GM19240 (cell line): ENCODE data around the gene CIDEC.
"Not testable (repeated sequence)": the region's sequence is repeated elsewhere in the genome, so short reads cannot be mapped to it uniquely, and the experiment has no call there.

Source experiments
- DNase-seq: peaks from one replicate; pipeline ENCODE4 v3.0.0; 2011; ENCODE audit warnings: low spot score; ENCODE audit not compliant: insufficient read length

Gene CIDEC

DNA sequence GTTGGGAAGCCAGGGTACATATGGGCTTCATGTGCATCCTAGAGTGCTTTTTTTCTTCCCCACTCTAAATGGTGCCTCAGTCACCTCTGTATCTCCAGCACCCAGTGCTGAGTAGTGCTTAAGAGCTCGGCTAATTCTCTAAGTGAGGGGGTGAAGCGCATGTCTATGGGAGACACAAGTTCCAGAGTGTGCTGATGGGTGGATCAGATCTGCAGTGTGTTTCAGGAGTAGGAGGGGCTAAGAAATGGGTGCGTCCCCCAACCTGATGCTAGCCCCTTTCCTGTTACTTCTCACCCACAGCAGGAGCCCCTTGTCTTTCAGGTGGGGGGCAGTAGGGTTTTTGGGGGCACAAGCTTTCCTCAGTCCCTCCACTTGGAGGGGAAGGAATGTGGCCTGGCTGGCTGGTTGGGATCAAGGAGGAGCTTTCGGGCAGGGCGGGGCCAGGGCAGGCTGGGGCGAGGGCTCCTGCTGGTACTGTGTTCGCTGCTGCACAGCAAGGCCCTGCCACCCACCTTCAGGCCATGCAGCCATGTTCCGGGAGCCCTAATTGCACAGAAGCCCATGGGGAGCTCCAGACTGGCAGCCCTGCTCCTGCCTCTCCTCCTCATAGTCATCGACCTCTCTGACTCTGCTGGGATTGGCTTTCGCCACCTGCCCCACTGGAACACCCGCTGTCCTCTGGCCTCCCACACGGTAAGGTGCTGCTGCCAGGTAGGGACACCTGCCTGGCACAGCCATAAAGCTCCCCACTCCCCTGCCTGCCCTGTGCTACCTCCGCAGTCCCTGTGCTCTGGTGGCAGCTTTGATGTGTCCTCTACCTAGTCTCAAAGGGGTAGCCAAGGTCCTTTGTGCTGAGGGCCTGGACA, 22.6 kb upstream of the CIDEC start, which contains the start of gene IL17RE:
Gene IL17RE (plus strand): TSS at position 477 of the 866 bp plus-strand sequence. CDS start 85 bp downstream, at position 562.
- DNase-seq = no peak

DNA sequence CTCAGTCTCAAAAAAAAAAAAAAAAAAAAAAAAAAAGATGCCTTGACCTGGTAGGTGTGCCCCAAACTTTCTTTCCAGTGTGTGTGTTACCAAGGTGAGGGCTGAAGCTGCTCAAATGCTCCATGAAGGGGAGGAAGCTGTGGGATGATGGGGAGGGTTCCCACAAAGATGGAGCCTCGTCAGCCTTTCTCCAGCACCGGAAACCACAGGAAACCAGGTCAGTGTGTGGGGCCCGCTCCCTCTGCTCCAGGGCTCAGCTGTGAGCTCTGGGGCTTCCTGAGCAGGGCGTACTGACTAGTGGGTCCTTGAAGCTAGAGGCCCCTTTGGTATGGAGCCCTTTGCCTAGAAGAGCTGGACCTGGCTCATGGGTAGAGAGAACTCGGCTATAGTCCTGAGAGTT, 21.9 kb upstream of the CIDEC start:
- DNase-seq = no peak

DNA sequence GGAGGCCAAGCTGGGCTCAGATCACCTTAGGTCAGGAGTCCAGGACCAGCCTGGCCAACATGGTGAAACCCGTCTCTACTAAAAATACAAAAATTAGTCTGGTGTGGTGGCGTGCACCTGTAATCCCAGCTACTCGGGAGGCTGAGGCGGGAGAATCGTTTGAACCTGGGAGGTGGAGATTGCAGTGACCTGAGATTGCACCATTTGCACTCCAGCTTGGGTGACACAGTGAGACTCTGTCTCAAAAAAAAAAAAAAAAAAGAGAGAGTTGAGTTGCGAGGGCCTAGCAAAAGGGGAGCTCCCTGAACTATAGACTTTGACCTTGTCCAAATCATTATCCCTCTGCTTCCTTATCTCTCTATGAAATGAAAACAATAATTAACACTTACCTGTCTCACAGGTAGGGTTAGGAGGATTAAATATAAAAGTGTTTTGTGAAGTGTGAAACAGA, 20.9 kb upstream of the CIDEC start:
- DNase-seq = not testable (repeated sequence)

DNA sequence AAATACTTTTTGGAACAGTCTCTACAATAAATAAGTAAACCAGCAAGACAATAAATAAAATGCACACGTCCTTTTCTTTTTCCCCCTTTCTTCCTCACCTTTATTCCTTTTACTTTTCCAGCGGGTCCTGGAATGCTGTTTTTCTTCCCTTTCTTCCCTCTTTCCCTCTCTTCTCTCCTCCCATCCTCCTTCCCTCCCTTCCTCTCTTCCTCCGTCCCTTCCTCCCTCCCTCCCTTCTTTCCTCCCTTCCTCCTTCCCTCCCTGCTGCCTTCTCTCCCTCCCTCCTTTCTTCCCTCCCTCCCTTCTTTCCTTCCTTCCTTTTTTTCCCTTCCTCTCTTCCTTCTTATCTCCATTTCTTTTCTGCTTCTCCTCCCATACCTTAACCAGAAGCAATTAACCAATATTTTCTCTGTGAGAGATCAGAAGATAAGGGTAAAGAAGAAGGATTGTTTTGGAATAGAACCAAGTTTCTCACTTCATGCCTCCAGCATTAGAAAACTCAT, 19.3 kb upstream of the CIDEC start:
- no peak for DNase-seq

DNA sequence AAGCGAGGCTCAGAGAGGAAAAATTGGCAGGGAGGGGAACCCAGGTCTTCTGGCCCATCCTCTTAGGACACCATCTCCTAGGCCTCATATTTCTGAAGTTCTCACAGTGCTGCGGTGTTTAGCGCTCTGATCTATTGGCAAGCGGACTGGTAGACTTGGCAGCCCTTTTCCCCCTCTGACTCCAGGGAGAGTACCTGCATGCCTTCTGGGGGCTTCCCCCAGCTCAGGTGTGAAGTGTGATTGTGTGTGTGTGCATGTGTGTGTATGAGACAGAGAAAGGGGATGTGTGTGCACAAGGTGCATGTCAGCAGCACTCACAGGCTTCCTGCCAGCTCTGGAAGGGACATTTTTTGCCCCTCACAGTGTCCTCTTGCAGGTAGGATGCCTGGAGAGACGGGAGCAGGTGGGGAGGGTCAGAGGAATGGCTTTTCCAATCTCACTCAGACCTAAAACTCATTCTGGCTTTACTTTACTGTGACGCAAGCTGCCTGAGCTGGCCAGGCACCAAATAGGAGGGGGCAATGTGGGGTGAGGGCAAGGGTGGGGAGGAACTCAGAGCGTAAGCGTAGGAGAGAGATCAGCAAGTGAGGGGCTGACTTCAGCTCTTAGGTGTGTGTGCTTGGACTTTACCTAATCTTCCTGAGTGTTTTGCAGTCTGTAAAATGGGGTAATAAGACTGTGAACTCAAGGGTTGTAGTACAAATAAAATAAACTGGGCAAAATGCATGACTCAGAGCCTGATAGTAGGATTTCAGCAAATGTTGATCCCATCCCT, 18.6 kb upstream of the CIDEC start:
- DNase-seq = no peak

DNA sequence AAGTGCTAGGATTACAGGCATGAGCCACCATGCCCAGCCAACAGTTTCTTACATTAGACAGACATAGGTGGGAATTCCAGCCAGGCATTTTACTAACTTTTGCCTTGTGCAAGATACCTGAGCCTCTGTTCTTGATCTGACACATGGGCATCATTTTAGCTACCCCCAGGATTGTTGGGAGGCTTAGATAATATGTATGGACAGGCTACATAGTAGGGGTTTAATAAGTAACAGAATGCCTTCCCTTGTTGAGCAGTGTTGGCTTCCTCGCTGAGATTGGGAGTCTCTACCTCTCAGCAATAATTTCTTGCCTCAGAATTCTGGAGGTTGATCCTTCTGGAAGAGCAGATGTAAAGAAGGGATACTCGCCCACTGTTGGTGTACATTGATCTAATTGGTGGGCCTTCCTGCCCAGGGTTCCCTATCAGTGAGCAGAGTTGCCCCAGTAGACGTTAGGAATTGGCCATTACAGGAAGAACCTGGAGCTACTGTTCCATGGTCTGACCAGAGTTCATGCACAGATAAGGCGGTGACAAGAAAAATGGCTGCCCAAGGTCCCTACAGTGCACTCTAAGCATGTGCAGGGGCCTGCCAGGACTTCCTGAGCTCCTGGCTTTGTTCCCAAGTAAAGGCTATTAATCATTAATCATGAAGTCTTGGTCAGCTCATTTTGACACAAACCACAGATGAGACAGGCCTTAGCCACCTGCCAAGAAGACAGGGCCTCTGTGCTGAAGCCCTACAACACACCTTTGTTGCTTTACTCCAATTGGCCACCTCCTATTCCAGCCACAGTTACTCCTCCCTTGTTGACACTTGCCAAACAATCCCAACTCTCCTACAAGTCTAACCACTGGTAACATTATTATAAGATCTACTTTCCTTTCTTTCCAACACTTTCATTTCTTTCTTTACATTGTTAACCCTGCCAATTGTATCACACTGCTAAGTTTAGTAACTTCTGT, 17.6 kb upstream of the CIDEC start:
- no peak for DNase-seq

DNA sequence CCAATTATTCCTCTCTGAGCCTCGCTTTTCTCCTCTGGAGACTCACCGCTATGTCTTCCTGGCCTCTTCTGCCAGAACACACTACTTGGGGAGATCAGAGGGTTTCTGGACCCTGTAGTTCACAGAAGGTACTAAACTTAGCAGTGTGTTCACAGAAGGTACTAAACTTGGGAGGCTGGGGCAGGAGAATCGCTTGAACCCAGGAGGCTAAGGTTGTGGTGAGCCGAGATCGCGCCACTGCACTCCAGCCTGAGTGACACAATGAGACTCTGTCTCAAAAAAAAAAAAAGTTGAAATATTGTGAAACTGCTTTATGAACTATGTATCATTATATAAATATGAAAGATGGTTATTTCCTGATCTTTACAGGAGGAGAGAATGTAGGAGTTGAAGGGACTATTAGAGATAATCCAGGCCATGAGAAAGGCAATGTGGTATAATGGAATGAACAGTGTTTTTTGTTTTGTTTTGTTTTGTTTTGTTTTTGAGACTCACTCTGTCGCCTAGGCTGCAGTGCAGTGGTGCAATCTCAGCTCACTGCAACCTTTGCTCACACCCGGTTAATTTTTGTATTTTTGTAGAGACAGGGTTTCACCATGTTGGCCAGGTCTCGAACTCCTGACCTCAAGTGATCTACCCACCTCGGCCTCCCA, 16.8 kb upstream of the CIDEC start:
- not testable (repeated sequence) for DNase-seq

DNA sequence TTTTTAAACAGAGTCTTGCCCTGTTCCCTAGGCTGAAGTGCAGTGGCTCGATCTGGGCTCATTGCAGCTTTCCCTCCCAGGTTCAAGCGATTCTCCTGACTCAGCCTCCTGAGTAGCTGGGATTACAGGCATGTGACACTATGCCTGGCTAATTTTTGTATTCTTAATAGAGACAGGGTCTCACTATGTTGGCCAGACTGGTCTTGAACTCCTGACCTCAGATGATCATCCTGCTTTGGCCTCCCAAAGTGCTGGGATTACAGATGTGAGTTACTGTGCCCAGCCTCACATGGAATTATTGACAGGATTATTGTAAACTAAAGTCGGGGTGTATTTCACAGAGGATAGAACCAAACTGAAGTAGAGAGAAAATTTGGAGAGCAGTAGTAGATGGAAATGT, 15.7 kb upstream of the CIDEC start:
- not testable (repeated sequence) for DNase-seq

DNA sequence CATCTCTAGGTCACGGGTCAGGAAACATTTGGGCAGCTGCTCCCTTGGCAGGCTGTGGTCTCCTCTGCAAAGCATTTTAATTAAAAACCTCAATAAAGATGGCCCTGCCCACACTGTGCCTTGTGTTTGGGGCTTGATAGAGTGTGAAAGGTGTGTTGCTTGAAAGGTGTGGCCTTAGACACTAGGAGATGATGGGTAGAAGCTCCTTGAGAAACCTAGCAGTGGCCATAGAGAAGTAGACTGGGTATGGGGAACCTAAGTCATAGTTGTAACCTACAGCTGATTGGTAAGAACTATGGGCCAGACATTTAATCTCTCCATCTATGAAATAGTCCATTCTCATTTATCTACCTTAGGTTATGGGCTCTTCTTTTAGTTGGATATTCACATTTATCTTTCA, 13.7 kb upstream of the CIDEC start:
- no peak for DNase-seq

DNA sequence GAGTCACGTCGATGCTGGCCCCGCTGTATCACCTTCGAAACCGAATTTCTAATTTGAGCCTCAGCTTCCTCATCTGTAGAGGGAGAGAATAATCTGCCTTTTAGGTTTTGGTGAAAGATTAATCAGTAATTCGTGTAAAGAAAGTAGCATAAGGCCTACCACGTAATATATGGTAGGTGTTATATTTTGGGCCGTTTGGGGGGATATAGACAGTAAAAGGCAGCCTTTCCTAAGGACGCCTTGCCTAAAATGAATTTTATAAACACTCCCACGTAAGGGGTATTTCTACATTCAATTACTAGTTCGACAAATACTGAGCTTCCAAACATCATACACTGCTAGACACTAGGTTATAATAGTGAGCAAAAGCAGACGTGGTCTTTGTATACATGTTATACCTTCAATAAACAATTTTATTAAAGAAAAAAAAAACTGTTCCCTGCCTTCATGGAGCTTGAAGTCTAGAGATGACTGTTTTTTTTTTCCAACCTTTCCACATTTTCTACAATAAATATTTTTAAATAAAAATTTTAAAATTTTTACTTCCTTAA, 11.1 kb upstream of the CIDEC start:
- no peak for DNase-seq

DNA sequence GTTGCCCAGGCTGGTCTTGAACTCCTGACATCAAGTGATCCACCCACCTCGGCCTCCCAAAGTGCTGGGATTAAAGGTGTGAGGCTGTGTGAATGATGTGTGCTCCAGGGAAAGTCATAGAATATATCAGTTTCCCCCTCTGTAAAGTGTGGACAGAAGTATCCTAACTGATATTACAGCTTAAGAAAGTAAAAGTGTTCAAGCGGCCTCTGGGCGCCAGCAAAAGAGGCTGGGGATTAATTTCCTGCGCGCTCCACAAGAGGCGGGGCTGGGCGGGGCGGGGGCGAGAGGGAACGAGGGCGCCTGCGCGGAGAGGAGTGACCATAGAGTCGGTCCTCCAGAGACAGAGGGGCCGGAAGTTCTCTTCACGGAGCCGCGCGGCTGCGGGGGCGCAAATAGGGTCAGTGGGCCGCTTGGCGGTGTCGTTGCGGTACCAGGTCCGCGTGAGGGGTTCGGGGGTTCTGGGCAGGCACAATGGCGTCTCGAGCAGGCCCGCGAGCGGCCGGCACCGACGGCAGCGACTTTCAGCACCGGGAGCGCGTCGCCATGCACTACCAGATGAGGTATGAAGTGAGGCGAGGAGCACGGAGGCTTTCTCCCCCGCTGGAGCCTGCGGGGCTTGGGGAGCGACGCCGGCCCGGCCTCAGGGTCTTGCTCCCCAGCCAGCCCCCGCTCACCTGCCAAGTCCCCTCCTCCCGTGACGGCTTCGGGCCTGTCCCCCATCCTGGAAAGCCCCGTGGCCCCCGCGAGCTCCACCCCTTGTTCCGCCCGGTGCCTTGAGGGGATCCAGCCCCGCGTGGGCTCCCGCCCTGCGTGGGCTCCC, 10.4 kb upstream of the CIDEC start, which contains the start of gene JAGN1:
Gene JAGN1 (plus strand): TSS at position 362 of the 823 bp plus-strand sequence. CDS start 113 bp downstream, at position 475.
- peak; percentile 85 for DNase-seq

DNA sequence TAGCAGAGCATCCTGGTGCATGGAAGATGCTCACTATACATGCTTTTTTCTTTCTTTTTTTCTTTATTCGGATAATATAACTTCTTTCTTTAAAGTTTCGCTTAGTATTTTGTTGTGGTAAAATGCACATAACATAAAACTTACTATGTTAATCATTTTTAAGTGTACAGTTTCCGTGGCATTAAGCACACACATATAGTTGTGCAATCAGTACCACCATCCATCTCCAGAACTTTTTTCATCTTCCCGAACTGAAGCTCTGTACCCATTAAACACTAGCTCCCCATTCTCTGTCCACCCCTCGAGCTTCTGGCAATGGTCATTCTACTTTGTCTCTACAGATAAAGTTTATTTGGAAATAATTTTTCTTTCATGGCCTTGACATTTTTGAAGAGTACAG, 9.4 kb upstream of the CIDEC start:
- no peak for DNase-seq

DNA sequence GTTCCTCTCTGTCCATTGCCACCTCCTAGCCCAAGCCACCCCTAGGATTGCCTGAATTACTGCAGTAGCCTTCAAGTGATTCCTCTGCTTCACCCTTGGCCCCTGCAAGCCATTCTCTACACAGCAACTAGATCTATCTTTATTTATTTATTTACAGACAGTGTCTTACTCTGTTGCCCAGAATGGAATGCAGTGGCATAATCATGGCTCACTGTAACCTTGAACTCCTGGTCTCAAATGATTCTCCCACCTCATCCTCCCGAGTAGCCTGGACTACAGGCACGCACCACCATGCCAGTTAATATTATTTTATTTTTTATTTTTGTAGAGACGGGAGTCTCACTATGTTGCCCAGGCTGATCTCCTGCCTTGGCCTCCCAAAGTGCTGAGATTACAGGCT, 8.5 kb upstream of the CIDEC start:
- DNase-seq = no peak

DNA sequence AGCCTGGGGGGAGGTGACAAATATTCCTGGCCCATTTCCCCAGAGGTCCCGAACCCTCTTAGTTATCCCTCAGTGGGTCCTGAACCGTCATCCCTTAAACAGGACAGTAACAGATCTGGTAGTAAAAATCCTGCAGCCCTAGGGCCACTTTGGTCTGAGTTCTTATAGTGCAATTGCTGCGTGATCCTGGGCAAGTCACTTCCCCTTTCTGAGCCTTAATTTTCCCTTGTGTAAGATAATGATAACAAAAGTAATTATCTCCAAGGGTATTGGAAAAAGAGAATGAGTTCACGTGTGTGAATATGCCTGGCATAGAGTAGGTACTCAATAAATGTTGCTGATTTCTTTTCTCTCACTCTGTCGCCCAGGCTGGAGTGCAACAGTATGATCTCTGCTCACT, 7.4 kb upstream of the CIDEC start:
- no peak for DNase-seq

DNA sequence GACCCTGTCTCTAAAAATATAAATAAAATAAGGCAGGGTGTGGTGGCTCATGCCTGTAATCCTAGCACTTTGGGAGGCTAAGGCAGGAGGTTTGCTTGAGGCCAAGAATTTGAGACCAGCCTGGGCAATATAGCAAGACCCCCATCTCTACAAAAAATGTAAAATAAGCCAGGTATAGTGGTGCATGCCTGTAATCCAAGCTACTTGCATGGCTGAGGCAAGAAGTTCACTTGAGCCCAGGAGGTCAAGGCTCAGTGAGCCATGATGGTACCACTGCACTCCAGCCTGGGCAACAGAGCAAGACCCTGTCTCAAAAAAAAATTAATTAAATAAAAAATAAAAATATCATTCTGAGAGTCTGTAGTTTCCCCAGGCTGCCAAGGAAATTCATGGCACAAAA, 6.3 kb upstream of the CIDEC start:
- DNase-seq = no peak

DNA sequence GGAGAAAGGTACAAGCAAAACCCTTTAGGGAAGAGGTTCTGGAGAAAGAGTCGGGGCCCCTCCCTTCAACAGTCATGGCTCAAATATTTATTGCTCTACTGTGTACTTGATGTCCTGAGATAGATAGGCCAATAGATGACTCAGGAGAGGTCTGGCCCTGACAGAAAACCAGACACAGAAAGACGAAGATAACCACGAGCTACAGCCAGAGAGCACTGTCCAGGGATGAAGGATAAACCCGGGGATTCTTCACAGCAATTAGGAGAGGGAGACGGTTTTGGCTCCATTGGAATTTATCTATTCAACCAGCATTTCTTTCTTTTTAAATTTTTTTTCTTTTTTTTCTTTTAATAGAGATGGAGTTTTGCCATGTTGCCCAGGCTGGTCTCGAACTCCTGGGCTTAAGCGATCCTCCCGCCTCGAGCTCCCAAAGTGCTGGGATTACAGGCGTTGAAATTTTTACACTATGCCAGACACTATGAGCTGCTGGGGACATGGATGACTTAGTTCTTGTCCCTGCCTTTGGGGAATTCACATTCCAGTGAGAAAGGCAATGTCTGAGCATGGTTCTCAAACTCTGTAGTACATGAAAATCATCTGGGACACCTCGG, 4.6 kb upstream of the CIDEC start:
- no peak for DNase-seq

DNA sequence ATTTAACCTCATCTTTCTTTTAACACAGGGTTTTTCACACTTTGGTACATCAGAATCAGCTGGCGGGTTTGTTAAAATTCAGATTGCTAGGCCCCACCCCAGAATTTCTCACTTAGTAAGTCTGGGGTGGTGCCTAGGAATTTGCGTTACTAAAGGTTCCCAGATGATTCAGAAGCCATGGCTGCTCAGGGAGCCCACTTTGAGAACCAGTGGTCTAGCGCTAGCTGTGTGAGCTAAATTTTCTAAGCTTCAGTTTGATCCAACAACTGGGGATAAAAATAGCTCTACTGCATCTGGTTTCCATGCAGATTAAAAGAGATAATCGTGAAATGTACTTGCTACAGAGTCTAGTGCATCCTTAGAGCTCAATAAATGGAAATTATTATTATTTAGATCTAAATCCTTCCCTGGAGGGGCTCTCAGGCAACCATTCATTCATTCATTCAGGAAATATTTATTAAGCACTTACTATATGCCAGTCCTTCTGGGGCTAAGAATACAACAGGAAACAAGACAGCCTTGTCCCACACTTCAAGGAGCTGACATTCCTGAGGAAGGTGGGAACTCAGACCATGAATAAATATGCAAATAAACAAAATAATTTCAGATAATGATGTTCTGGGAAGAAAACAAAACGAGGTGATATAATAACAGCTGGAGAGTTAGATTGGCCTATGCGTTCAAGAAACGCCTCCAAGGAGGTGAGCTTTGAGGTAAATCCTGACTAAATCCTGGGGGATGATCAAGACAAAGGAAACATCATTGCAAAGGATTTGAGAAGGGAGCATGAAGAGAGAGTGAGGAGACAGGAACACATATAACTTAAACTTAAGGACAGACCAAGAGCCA, 3.9 kb upstream of the CIDEC start:
- no peak for DNase-seq

DNA sequence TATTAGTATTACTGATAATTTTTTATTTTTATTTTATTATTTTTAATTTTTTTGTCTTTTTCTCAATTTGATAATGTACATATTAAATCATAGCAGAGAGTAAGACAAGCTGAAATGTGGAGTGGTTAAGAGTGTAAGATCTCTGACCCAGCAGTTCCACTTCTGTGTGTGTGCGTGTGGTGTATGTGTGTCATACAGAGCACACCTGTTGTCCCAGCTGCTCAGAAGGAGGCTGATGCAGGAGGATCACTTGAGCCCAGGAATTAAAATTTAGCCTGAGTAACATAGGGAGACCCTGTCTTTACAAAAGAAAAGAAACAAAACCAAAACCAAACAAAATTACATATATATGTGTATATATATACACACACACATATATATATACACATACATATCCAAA, 1.4 kb upstream of the CIDEC start:
- no peak for DNase-seq
